GM18526 (cell line): ENCODE data around the gene WDR43.

Source experiments
- POLR2A ChIP-seq: IDR thresholded peaks from 3 replicates; pipeline ENCODE4 v1.6.1; 2011; ENCODE audit not compliant: insufficient read length; ENCODE audit errors: extremely low read depth

Gene WDR43

DNA sequence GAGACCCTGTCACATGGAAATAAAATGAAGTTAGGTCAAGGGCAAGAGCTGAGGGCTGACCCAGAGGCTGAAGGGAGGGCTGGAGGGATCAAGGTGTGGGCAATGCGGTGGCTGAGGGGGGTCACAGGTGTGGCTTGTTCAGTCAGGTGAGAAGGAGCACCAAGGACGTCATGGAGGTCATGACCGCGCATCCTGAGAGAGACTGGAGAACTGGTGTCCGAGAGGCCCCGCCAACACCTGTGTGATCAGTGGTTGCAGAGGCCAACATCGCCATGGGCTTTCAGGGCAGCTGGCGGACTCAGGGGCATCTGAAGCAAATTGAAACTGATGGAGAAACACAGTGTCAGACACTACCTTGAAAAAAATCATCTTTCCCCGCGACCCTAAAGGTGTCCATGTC lies 99.6 kb downstream of the WDR43 start:
- TF ChIP-seq POLR2A = no peak

DNA sequence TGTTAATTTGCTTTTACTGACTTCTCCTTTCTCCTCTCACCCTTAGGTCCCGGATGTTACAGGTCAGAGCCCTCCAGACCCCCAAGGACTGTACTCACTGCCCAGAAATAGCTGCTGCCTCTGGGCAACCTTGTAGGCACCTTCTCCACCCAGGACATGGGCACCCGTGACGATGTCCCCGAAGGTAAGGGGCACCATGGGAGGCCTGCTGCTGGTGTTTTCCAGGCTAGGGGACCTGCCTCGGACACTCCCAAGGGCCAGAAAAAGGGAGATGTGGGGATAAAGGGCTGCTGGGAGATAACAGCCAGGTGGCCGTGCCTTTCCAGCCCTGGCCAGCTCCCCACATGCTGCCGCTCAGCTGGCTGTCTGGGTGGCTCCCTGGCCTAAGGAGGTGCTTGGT lies 100.2 kb downstream of the WDR43 start:
- TF ChIP-seq POLR2A = no peak

DNA sequence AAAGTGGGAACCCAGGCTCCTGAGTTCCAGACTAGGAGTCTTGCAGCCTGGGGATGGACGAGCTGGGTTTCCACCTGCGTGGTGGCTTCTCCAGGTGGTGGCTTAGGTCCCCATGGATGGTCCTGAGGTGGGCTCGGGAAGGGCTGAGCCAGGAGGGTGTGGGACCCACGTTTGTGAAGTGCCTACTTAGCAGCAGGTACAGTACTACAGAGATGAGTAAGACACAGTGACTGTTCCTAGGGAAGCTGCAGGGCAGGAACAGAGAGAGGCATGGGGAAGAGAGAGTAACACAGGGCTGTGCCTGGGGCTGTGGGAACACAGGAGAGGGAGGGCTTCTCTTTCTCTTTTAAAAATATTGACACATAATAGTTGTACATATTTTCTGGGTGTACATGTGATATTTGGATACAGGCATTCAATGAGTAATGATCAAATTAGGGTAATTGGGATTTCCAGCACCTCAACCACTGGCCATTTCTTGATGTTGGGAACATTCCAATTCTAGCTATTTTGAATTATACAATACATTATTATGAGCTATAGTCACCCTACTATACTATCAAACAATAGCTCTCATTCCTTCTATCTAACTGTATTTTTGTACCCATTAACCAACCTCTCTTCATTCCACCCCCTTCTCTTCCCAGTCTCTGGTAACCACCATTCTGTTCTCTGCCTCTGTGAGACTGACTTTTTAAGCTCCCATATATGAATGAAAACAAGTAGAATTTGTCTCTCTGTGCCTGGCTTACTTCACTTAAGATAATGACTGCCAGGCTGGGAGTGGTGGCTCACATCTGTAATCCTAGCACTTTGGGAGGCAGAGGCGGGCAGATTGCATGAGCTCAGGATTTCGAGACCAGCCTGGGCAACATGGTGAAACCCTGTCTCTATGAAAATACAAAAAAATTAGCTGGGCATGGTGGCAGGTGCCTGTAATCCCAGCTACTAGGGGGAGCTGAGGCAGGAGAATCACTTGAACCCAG lies 101.6 kb downstream of the WDR43 start:
- no peak for TF ChIP-seq POLR2A

DNA sequence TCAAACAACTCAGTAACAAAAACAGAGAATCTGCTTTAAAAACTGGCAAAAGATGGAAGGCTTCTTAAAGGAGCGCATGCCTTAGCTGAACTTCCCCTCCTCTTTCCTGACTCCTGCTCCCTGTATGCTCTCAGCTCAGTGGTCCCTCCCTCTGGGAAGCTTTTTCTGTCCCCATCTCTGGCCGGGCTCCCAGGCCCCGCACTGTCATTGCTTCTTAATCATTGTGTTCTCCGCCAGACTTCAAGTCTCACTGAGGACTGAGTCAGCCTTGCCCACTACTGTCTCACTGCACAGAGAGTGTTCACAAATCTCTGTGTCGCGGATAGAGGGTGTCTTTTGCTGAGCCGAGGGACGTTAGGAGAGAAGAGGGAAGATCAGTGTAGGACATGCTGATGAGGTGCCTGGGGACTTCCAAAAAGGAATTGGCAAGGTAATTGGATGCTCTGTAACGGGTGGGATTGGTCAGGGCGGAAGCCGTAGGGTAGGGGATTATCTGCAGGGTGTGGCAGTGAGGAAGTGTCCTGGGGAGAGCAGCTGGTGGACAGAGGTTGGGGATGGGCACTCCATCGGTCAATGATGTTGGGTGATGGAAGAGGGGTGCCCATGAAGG lies 102.9 kb downstream of the WDR43 start:
- TF ChIP-seq POLR2A = no peak
